Astrocyte (in vitro differentiated cells and primary cell): ENCODE results near the gene TMEM40. TPM values are rescaled to one million over a fixed set of nuclear protein-coding genes. Genes with fewer than 3 reads are reported as not detected.

Source experiments
- DNase-seq: peaks from one replicate; pipeline ENCODE4 v3.0.0-alpha.2; 2010; ENCODE audit warnings: low read depth
- FAIRE-seq: peaks from 2 replicates; lab custom pipeline; 2011; peaks lifted over from hg19 to GRCh38; lab: Jason Lieb, UNC
- H2AFZ ChIP-seq: 2 replicates; pipeline ENCODE4 v1.6.0; 2012; ENCODE audit warnings: low read depth, low read length, inconsistent platforms
- H3K27ac ChIP-seq: 2 replicates; pipeline ENCODE4 v1.5.1; 2011; ENCODE audit warnings: low read depth, low read length, inconsistent platforms
- H3K27me3 ChIP-seq: 2 replicates; pipeline ENCODE4 v1.6.0; 2011; ENCODE audit warnings: low read length, inconsistent platforms; ENCODE audit not compliant: insufficient read depth
- H3K36me3 ChIP-seq: 2 replicates; pipeline ENCODE4 v1.5.1; 2011; ENCODE audit warnings: low read length, inconsistent platforms; ENCODE audit not compliant: insufficient read depth
- H3K4me1 ChIP-seq: 2 replicates; pipeline ENCODE4 v1.5.1; 2011; ENCODE audit warnings: low read length, inconsistent platforms; ENCODE audit not compliant: insufficient read depth
- H3K4me2 ChIP-seq: 2 replicates; pipeline ENCODE4 v1.6.0; 2012; ENCODE audit warnings: low read length, inconsistent platforms
- H3K4me3 ChIP-seq: 2 replicates; pipeline ENCODE4 v1.5.1; 2011; ENCODE audit warnings: low read depth, mild to moderate bottlenecking, low read length, inconsistent platforms; ENCODE audit not compliant: insufficient read depth
- H3K79me2 ChIP-seq: 2 replicates; pipeline ENCODE4 v1.6.0; 2012; ENCODE audit warnings: mild to moderate bottlenecking, low read length, inconsistent platforms; ENCODE audit not compliant: insufficient read depth
- H3K9ac ChIP-seq: 2 replicates; pipeline ENCODE4 v1.6.0; 2012; ENCODE audit warnings: mild to moderate bottlenecking, low read length, inconsistent platforms
- H3K9me3 ChIP-seq: 2 replicates; pipeline ENCODE4 v1.5.1; 2012; ENCODE audit warnings: low read depth, mild to moderate bottlenecking, low read length, inconsistent platforms; ENCODE audit not compliant: insufficient read depth
- H4K20me1 ChIP-seq: 2 replicates; pipeline ENCODE4 v1.6.0; 2012; ENCODE audit warnings: low read length, inconsistent platforms; ENCODE audit not compliant: insufficient read depth
- H3K27ac Mint-ChIP-seq: one replicate; pipeline ENCODE4 v1.8.0; 2021; ENCODE audit warnings: mild to moderate bottlenecking, mixed read lengths; ENCODE audit not compliant: unreplicated experiment
- H3K27me3 Mint-ChIP-seq: one replicate; pipeline ENCODE4 v1.8.0; 2021; ENCODE audit warnings: low read depth, mixed read lengths; ENCODE audit not compliant: unreplicated experiment
- H3K36me3 Mint-ChIP-seq: one replicate; pipeline ENCODE4 v1.8.0; 2021; ENCODE audit warnings: low read depth, mixed read lengths; ENCODE audit not compliant: unreplicated experiment
- H3K4me1 Mint-ChIP-seq: one replicate; pipeline ENCODE4 v1.8.0; 2021; ENCODE audit warnings: low read depth, mixed read lengths; ENCODE audit not compliant: unreplicated experiment
- H3K4me3 Mint-ChIP-seq: one replicate; pipeline ENCODE4 v1.8.0; 2021; ENCODE audit warnings: mild to moderate bottlenecking, moderate library complexity, mixed read lengths; ENCODE audit not compliant: unreplicated experiment
- H3K9me3 Mint-ChIP-seq: one replicate; pipeline ENCODE4 v1.8.0; 2021; ENCODE audit warnings: mild to moderate bottlenecking, mixed read lengths; ENCODE audit not compliant: unreplicated experiment
- CTCF ChIP-seq: IDR thresholded peaks from 2 replicates; pipeline ENCODE4 v1.5.1; 2011; ENCODE audit warnings: low read depth, mild to moderate bottlenecking, inconsistent platforms, low read length, moderate library complexity; ENCODE audit not compliant: insufficient read depth
- EZH2 ChIP-seq: IDR thresholded peaks from 2 replicates; pipeline ENCODE4 v1.6.1; 2012; ENCODE audit warnings: mild to moderate bottlenecking, low read length, inconsistent platforms; ENCODE audit not compliant: insufficient read depth
- total RNA-seq: library from RNA; stranded (reverse); gene quantifications from 2 replicates; pipeline ENCODE4 v1.2.1, GENCODE V29; 2021

Gene TMEM40
- total RNA-seq, 1 donor from 2014 or later = 2.0 TPM

- no peak overlapping the region for H3K9ac ChIP-seq
- no peak overlapping the region for H3K4me3 Mint-ChIP-seq
- peaks cover 3% of the 10 kb centered on the region for H3K4me1 Mint-ChIP-seq
- no peak for FAIRE-seq
- H3K27ac Mint-ChIP-seq = no peak overlapping the region
- H4K20me1 ChIP-seq = no peaks in the 10 kb centered on the region
- peaks cover 1% of the 10 kb centered on the region for H3K36me3 Mint-ChIP-seq
- H2AFZ ChIP-seq = no peak overlapping the region
- H3K4me2 ChIP-seq = no peak overlapping the region
- H3K27me3 Mint-ChIP-seq = peaks cover 9% of the 10 kb centered on the region
- H3K9me3 Mint-ChIP-seq = peaks cover 2% of the 10 kb centered on the region
- TF ChIP-seq CTCF (no peak), EZH2 (no peak)
- H3K27ac ChIP-seq = no peak overlapping the region
- H3K79me2 ChIP-seq = no peaks in the 10 kb centered on the region
- no peaks in the 10 kb centered on the region for H3K4me1 ChIP-seq
- H3K36me3 ChIP-seq = no peaks in the 10 kb centered on the region
- H3K27me3 ChIP-seq = peaks cover 8% of the 10 kb centered on the region
- no peaks in the 10 kb centered on the region for H3K9me3 ChIP-seq
- DNase-seq = no peak
- H3K4me3 ChIP-seq = no peak overlapping the region
Measured at GRCh38 chr3:12700800-12701199, 58.3 kb downstream of the TMEM40 start.

- H3K9ac ChIP-seq = no peak overlapping the region
- H3K36me3 ChIP-seq = no peaks in the 10 kb centered on the region
- H3K79me2 ChIP-seq = no peaks in the 10 kb centered on the region
- H3K4me1 ChIP-seq = no peaks in the 10 kb centered on the region
- no peak for TF ChIP-seq CTCF
- no peak for TF ChIP-seq EZH2
- peaks cover under 1% of the 10 kb centered on the region for H3K9me3 Mint-ChIP-seq
- no peak overlapping the region for H3K27ac ChIP-seq
- DNase-seq (no peak), FAIRE-seq (no peak)
- no peaks in the 10 kb centered on the region for H4K20me1 ChIP-seq
- no peak overlapping the region for H3K4me2 ChIP-seq
- no peaks in the 10 kb centered on the region for H3K9me3 ChIP-seq
- H2AFZ ChIP-seq = no peak overlapping the region
- H3K36me3 Mint-ChIP-seq = no peaks in the 10 kb centered on the region
- H3K4me3 Mint-ChIP-seq = no peak overlapping the region
- peaks cover 9% of the 10 kb centered on the region for H3K4me1 Mint-ChIP-seq
- H3K27me3 ChIP-seq = peaks cover 2% of the 10 kb centered on the region
- H3K4me3 ChIP-seq = no peak overlapping the region
- H3K27me3 Mint-ChIP-seq = no peaks in the 10 kb centered on the region
- H3K27ac Mint-ChIP-seq = no peak overlapping the region
Measured at GRCh38 chr3:12695916-12696315, 63.1 kb downstream of the TMEM40 start.

GRCh38 chr3:12695112-12695511, 63.9 kb downstream of the TMEM40 start:
- TF ChIP-seq EZH2 = no peak
- TF ChIP-seq CTCF = no peak
- H2AFZ ChIP-seq = no peak overlapping the region
- H3K27me3 Mint-ChIP-seq = peaks cover 2% of the 10 kb centered on the region
- no peak overlapping the region for H3K4me3 Mint-ChIP-seq
- H3K36me3 ChIP-seq = no peaks in the 10 kb centered on the region
- H3K9me3 Mint-ChIP-seq = no peaks in the 10 kb centered on the region
- no peaks in the 10 kb centered on the region for H3K36me3 Mint-ChIP-seq
- H3K4me1 ChIP-seq = no peaks in the 10 kb centered on the region
- no peak overlapping the region for H3K9ac ChIP-seq
- no peak overlapping the region for H3K4me3 ChIP-seq
- peaks cover under 1% of the 10 kb centered on the region for H3K27me3 ChIP-seq
- no peak for DNase-seq
- no peaks in the 10 kb centered on the region for H3K79me2 ChIP-seq
- no peak overlapping the region for H3K27ac ChIP-seq
- H4K20me1 ChIP-seq = no peaks in the 10 kb centered on the region
- FAIRE-seq = no peak
- no peak overlapping the region for H3K27ac Mint-ChIP-seq
- H3K4me2 ChIP-seq = no peak overlapping the region
- H3K9me3 ChIP-seq = no peaks in the 10 kb centered on the region
- peaks cover 9% of the 10 kb centered on the region for H3K4me1 Mint-ChIP-seq
